ENCODE results near the gene GNG7.
"Not testable (repeated sequence)": the region's sequence is repeated elsewhere in the genome, so short reads cannot be mapped to it uniquely, and the experiment has no call there.

Gene GNG7

DNA sequence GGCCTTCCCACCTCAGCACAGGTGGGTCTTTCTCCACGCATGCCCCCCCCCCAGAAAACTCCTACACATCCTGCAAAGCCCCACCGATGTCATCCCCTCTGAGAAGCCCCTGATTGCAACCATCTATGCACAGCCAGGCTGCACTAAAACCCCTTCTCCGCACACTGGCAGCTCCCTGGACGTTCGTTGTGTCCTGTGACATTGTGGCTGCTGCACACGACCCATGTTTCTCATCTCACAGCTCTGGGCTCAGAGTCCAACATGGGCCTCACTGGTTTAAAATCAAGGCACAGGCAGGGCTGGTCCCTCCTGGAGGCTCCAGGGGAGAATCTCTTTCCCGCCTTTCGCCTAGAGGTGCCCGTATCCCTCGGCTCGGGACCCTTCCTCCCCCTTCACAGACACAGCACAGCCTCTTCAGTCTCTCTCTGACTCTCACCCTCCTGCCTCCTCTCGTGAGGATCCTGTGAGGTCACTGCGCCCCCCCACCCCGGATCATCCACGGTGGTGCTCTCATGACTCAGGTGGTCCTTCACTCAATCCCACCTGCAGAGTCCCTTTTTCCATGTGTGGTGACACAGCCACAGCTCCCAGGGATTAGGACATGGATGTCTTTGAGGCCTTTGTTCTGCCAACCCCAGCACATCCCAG, 155.3 kb downstream of the GNG7 start:
- H3K4me1 ChIP-seq (ENCODE audit: insufficient read depth, low read length, poor library complexity, severe bottlenecking): peaks cover 25% of the 10 kb centered on the region
- H3K4me3 ChIP-seq (ENCODE audit: low read length, poor library complexity, severe bottlenecking): no peak overlapping the region
- no peak overlapping the region for H3K4me2 ChIP-seq (ENCODE audit: low read depth, low read length, poor library complexity, severe bottlenecking)
- H3K36me3 ChIP-seq (ENCODE audit: insufficient read depth, low read length): no peaks in the 10 kb centered on the region
- no peaks in the 10 kb centered on the region for H3K9me3 ChIP-seq (ENCODE audit: insufficient read depth, low read depth, low read length)
- H2AFZ ChIP-seq (ENCODE audit: low read length): no peak overlapping the region
- no peaks in the 10 kb centered on the region for H3K79me2 ChIP-seq (ENCODE audit: insufficient read depth, low read length)
- H3K9ac ChIP-seq (ENCODE audit: low read depth, low read length, poor library complexity, severe bottlenecking): no peak overlapping the region
- H4K20me1 ChIP-seq (ENCODE audit: insufficient read depth, low read length, poor library complexity, severe bottlenecking): no peaks in the 10 kb centered on the region
- no peaks in the 10 kb centered on the region for H3K27me3 ChIP-seq (ENCODE audit: insufficient read depth, low read length, poor library complexity, severe bottlenecking)
- no peaks in the 10 kb centered on the region for H3K9me2 ChIP-seq (replicated peaks; ENCODE audit: low read depth, low read length)
- H3F3A ChIP-seq (ENCODE audit: low read depth): peaks cover 2% of the 10 kb centered on the region; the same call in 1 of the 2 replicates
- no peak for TF ChIP-seq EZH2phosphoT487 (IDR thresholded peaks at IDR 0.05; ENCODE audit: borderline replicate concordance)
- TF ChIP-seq, protein P1, sequence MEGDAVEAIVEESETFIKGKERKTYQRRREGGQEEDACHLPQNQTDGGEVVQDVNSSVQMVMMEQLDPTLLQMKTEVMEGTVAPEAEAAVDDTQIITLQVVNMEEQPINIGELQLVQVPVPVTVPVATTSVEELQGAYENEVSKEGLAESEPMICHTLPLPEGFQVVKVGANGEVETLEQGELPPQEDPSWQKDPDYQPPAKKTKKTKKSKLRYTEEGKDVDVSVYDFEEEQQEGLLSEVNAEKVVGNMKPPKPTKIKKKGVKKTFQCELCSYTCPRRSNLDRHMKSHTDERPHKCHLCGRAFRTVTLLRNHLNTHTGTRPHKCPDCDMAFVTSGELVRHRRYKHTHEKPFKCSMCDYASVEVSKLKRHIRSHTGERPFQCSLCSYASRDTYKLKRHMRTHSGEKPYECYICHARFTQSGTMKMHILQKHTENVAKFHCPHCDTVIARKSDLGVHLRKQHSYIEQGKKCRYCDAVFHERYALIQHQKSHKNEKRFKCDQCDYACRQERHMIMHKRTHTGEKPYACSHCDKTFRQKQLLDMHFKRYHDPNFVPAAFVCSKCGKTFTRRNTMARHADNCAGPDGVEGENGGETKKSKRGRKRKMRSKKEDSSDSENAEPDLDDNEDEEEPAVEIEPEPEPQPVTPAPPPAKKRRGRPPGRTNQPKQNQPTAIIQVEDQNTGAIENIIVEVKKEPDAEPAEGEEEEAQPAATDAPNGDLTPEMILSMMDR (conservative IDR thresholded peaks at IDR 0.05; ENCODE audit: low read length): no peak

DNA sequence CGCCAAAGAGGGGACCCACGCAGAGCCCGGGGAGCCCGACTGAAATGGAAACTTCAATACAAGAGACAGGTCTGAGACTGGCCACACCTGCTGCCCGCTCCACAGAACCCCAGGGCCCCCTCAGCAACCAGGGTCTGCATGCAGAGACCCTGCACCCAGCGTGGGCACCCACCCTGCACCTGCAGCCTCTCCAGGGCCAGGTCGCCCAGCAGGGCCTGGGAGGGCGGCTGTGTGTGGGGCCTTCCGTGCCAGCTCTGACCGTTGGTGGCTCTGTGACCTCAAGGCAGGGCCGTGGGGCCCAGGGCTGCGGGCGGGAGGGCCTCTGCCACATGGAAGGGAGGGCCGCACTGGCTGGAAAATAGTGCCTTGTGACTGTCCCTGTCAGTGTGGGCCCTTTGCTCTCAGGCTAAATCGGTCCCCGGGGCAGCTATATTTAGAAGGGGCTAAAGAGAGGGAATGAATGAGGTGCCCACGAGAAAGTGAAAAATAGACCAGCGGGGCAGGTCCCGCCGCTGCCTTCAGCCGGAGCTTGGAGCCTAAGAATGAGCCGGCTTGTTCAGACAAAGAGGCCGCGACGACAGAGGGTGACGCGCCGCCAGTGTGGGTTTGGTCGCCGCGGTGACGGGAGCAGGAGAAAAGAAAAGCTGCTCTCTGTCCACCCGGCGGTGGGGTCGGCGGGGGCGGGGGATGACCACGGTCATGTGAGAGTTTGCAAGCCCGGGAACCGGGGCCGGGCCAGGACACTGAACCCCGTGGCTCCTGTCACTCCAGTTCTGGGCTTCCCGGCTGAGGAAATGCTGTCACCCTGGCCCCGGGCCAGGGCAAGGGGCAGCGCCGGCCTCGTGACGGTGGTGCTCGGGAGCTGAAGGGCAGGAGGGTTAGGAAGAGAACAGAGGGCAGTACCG, 156.1 kb downstream of the GNG7 start:
- Histone ChIP-seq H3K4me3 (ENCODE audit: low read length, poor library complexity, severe bottlenecking) (no peak overlapping the region), H3K79me2 (ENCODE audit: insufficient read depth, low read length) (no peaks in the 10 kb centered on the region), H3K27me3 (ENCODE audit: insufficient read depth, low read length, poor library complexity, severe bottlenecking) (no peaks in the 10 kb centered on the region), H3K9me3 (ENCODE audit: insufficient read depth, low read depth, low read length) (no peaks in the 10 kb centered on the region), H3K4me2 (ENCODE audit: low read depth, low read length, poor library complexity, severe bottlenecking) (no peak overlapping the region), H3K4me1 (ENCODE audit: insufficient read depth, low read length, poor library complexity, severe bottlenecking) (peaks cover 20% of the 10 kb centered on the region), H3F3A (ENCODE audit: low read depth) (peaks cover 2% of the 10 kb centered on the region; the same call in 1 of the 2 replicates), H3K36me3 (ENCODE audit: insufficient read depth, low read length) (no peaks in the 10 kb centered on the region), H3K9ac (ENCODE audit: low read depth, low read length, poor library complexity, severe bottlenecking) (no peak overlapping the region), H3K9me2 (replicated peaks; ENCODE audit: low read depth, low read length) (no peaks in the 10 kb centered on the region), H4K20me1 (ENCODE audit: insufficient read depth, low read length, poor library complexity, severe bottlenecking) (no peaks in the 10 kb centered on the region), H2AFZ (ENCODE audit: low read length) (no peak overlapping the region)
- no peak for TF ChIP-seq EZH2phosphoT487 (IDR thresholded peaks at IDR 0.05; ENCODE audit: borderline replicate concordance)
- TF ChIP-seq, protein P1 (conservative IDR thresholded peaks at IDR 0.05; ENCODE audit: low read length): no peak

DNA sequence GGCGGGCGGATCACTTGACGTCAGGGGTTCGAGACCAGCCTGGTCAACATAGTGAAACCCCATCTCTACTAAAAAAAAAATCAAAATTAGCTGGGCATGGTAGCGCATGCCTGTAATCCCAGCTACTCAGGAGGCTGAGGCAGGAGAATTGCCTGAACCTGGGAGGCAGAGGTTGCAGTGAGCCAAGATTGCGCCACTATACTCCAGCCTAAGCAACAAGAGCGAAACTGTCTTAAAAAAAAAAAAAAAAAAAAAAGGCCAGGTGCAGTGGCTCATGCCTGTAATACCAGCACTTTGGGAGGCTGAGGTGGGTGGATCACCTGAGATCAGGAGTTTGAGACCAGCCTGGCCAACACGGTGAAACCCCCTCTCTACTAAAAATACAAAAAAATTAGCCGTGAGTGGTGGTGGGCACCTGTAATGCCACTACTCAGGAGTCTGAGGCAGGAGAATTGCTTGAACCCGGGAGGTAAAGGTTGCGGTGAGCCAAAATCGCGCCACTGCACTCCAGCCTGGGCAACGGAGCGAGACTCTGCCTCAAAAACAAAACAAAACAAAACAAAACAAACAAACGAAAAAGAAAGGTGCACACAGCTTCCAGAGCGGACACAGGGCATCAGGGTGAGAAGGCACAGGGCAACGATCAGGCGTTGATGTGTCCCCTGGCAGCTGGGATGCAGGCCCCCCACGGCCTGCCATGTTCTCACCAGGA, 156.9 kb downstream of the GNG7 start:
- not testable (repeated sequence) for H3K4me3 ChIP-seq (ENCODE audit: low read length, poor library complexity, severe bottlenecking); H3K79me2 ChIP-seq (ENCODE audit: insufficient read depth, low read length); H3K36me3 ChIP-seq (ENCODE audit: insufficient read depth, low read length); H3K9me3 ChIP-seq (ENCODE audit: insufficient read depth, low read depth, low read length); H3K9me2 ChIP-seq (replicated peaks; ENCODE audit: low read depth, low read length); H3K9ac ChIP-seq (ENCODE audit: low read depth, low read length, poor library complexity, severe bottlenecking); H3K4me2 ChIP-seq (ENCODE audit: low read depth, low read length, poor library complexity, severe bottlenecking); H3F3A ChIP-seq (ENCODE audit: low read depth); H3K27me3 ChIP-seq (ENCODE audit: insufficient read depth, low read length, poor library complexity, severe bottlenecking); H2AFZ ChIP-seq (ENCODE audit: low read length); H4K20me1 ChIP-seq (ENCODE audit: insufficient read depth, low read length, poor library complexity, severe bottlenecking)
- H3K4me1 ChIP-seq (ENCODE audit: insufficient read depth, low read length, poor library complexity, severe bottlenecking): peaks cover 20% of the 10 kb centered on the region
